HG02943 (cell line): ENCODE results near the gene TLK1.

Experiments used
- ATAC-seq: cut with Tn5 transposase; IDR thresholded peaks from one replicate; pipeline ENCODE4 v1.9.1; 2021; ENCODE audit warnings: mild to moderate bottlenecking, low read depth, moderate library complexity; ENCODE audit not compliant: unreplicated experiment

TLK1 gene

GRCh38 chr2:170971071-170971470, 189.6 kb downstream of the TLK1 start:
- ATAC-seq = no peak

DNA sequence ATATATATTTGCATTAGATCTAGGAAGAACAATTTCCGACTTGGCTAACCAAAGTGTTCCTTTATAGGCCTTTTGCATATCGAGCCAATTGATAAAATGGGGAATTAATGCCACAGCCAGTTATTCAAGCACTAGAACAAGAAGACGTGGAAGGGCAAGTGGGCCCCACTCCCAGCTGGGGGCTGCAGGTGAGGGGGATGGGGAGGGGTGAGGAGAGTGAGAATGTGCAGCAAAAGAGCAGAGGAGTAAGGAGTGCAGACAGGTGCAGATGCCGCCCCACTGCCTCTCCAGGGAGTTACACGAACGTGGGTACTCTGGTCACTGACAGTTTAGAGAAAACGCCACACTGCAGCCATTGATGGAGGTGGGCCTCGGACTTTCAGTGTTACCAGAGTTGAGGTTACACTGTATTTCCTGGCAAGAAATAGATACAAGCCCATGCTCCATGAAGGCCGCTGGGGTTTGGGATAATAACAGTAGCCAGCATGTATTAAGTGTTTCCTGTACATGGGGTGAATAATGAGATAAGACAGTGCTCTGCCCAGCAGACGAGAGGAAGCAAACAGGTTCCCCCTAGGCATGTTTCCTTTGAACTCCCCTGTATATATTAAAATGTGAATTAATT, 190.7 kb downstream of the TLK1 start:
- ATAC-seq = no peak

GRCh38 chr2:170969030-170969429, 191.7 kb downstream of the TLK1 start:
- ATAC-seq = no peak

DNA sequence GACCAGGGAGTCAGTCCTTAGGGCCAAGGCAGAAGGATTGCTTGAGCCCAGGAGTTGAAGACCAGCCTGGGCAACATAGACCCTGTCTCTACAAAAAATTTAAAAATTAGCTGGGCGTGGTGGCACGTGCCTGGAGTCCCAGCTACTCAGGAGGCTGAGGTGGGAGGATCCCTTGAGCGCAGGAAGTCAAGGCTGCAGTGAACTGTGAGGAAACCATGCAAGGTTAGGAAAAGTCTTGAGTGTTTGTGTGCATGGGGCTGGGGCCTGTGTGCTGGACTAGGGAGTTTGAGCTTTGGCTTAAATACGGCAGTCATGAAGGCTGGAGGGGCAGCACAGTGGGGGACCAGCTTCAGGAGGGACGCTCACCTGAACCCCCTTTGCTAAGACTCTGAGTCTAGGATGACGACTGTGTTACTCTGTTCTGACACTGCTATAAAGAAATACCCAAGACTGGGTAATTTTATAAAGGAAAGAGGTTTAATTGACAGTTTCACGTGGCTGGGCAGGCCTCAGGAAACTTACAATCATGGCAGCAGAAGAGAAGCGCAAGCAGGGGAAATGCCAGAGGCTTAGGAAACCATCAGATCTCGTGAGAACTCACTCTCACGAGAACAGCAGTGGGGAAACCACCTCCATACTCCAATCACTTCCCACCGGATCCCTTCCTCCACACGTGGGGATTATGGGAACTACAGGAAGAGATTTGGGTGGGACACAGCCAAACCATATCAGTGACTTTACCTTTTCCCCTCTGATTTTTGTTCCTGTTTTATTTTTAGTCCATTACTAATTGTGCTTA, 192.3 kb downstream of the TLK1 start:
- no peak for ATAC-seq

DNA sequence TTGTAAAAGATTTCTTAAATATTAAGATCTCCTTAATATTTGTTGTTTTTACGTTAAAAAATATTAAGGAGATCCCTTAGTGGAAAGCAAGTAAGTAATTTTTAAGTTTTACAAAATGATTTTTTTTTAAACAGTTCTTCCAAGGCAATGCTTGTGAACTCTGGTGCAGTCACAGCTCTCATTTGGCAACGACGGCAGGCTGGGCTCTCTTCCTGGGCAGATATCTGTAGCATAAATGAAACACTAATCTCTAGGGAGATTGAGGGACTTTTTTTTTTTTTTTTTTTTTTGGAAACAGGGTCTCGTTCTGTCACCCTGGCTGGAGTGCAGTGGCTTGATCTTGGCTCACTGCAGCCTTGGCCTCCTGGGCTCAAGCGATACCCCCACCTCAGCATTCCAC, 193.1 kb downstream of the TLK1 start:
- no peak for ATAC-seq

DNA sequence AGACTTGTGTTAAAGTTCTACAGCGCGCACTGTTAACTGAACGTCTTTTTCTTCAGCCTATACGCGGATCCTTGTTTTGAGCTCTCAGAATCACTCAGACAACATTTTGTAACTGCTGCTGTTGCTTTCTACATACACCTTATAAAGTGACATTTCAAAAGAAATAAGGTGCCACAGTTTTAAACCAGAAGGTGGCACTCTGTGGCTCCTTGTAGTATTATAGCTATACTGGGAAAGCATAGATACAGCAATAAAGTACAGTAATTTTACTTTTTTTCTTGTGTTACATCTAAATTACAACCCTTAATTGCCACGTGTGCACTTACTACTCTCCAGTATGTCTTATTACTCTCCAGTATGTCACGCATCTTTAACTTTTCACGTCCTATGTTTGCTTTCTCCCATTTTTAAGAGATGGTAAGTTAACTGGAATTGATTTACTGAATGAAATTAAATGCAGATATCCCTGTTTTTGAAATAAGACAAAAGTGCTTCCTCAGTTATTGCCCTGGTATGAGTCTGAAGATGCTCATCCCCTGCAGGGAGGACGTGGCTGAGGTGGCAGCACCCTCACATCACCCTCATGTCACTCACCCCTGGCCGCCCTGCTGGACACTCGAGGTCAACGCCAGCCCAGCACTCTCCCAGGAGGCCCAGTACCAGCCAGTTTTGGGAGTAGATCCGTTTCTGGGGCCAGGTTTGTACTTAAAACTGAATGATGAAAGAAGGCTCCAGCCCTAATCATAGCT, 193.9 kb downstream of the TLK1 start:
- ATAC-seq = no peak

DNA sequence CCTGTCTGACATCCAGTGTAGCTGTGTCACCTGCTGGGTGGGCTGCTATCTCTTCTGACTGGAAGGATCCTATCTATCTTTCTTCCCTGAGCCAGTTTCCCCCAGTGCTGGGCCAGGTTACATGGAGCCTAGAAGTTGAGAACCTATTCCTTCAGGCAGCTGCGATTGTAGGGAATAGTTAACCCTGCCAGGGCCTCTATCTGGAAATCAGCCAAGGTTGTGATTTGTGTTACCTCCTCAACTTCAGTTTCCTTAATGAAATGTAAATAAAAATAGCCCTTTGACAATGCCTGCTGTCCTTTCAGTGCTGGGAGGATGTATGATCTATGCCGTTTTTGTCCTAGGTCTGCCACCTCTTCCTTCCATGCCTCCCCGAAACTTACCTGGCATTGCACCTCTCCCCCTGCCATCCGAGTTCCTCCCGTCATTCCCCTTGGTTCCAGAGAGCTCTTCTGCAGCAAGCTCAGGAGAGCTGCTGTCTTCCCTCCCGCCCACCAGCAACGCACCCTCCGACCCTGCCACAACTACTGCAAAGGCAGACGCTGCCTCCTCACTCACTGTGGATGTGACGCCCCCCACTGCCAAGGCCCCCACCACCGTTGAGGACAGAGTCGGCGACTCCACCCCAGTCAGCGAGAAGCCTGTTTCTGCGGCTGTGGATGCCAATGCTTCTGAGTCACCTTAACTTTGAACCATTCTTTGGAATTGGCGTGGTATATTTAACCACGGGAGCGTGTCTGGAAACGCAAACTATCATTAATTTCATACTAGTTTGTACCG, 195.1 kb downstream of the TLK1 start:
- ATAC-seq = no peak

DNA sequence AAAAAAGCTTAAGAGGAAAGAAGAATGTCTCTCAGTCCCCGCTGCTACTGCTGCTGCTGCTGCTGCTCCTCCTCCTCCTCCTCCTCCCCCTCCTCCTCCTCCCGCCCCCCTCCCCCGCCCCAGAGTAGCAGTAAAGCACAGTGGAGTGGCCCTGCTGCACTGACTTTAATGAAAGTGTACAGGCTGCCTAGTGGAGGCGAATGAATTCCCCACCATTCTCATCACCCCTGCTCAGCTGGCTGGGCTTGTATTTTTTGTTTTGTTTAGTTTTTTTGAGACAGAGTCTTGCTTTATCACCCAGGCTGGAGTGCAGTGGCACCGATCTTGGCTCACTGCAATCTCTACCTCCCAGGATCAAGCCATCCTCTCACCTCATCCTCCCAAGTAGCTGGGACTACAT, 197.3 kb downstream of the TLK1 start:
- ATAC-seq = no peak

- no peak for ATAC-seq
Observed at GRCh38 chr2:170953941-170954340, 206.8 kb downstream of the TLK1 start.

- peak; percentile 67 for ATAC-seq
Observed at GRCh38 chr2:170950221-170950761, 210.4 kb downstream of the TLK1 start.

- ATAC-seq = no peak
Observed at GRCh38 chr2:170949415-170949814, 211.3 kb downstream of the TLK1 start.

GRCh38 chr2:170944545-170944944, 216.1 kb downstream of the TLK1 start:
- no peak for ATAC-seq

DNA sequence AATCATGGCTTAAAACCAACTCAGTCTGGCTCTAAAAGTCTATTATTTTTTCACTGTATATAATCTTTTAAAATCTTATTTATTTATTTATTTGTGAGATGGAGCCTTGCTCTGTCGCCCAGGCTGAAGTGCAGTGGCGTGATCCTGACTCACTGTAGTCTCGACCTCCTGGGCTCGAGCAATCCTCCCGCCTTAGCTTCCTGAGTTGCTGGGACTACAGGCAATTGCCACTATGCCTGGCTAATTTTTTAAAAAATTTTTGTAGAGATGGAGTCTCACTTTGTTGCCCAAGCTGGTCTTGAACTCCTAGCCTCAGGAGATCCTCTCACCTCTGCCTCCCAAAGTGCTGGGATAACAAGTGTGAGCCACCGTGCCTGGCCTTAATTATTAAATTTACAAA, 217.1 kb downstream of the TLK1 start:
- no peak for ATAC-seq

DNA sequence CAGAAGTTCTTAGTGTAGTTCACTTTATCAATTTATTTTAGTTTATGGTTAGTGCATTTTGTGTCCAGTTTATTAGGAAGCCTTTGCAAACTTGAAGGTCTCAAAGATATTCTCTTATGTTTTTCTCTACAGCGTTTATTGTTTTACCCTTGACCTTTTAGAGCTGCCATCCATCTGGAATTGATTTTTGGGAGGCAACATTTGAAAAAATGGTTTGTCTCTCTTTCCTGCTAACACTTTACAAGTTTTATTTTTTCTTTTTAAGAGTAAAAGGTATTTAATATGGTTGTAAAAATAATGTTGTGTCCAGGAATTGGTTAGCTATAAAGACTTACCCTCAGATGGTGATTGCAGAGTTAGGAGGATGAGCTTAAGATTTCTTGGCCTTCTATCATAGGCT, 217.7 kb downstream of the TLK1 start:
- ATAC-seq = no peak

GRCh38 chr2:170942615-170943014, 218.1 kb downstream of the TLK1 start:
- no peak for ATAC-seq
